Measurements from ENCODE around the gene PLEKHA7. TPM values are rescaled to one million over a fixed set of nuclear protein-coding genes. Genes with fewer than 3 reads are reported as not detected.
A peak's percentile ranks its signal among the peaks of the same experiment; 100 is the strongest.

PLEKHA7 gene
- total and polyA plus RNA-seq, 8 donors = 12.8 to 82.3 (median 46.6) TPM

DNA sequence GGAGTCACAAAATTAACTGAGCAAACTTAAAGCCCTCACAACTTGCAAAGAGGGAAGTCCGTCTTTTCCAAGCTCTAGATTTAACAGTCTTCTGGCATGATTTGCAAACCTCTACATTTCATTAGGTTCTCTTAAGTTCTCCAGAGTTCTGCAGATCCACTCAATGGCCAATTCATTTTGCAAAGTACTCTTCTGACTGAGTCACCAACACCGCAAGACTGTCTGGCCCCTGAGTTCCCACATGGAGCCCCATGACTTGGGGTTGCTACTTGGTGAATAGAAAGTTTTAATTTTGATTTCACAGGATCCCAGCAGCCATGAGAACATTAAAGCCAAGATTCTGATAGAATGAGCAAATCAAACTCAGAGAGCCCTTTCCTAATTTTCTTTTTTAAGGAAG lies 134.5 kb downstream of the PLEKHA7 start:
- H3K4me3 ChIP-seq = no peak overlapping the region
- no peak for DNase-seq
- TF ChIP-seq POLR2A (IDR thresholded peaks at IDR 0.05) (no peak), POLR2AphosphoS5 (IDR thresholded peaks at IDR 0.05) (no peak), EP300 (IDR thresholded peaks at IDR 0.05) (no peak)
- TF ChIP-seq, protein P1, sequence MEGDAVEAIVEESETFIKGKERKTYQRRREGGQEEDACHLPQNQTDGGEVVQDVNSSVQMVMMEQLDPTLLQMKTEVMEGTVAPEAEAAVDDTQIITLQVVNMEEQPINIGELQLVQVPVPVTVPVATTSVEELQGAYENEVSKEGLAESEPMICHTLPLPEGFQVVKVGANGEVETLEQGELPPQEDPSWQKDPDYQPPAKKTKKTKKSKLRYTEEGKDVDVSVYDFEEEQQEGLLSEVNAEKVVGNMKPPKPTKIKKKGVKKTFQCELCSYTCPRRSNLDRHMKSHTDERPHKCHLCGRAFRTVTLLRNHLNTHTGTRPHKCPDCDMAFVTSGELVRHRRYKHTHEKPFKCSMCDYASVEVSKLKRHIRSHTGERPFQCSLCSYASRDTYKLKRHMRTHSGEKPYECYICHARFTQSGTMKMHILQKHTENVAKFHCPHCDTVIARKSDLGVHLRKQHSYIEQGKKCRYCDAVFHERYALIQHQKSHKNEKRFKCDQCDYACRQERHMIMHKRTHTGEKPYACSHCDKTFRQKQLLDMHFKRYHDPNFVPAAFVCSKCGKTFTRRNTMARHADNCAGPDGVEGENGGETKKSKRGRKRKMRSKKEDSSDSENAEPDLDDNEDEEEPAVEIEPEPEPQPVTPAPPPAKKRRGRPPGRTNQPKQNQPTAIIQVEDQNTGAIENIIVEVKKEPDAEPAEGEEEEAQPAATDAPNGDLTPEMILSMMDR (IDR thresholded peaks at IDR 0.05) = no peak
- no peaks in the 10 kb centered on the region for H3K36me3 ChIP-seq
- intact Hi-C loops (cut with DNase I; ENCODE audit: low total_unique reads) = no loop called here
- peak overlapping the region in 4 of 5 donors; percentile 1 to 50 (median 12) for H3K27ac ChIP-seq
- no peaks in the 10 kb centered on the region for H3K27me3 ChIP-seq
- peaks cover 35 to 61% (median 46%) of the 10 kb centered on the region in 4 donors for H3K4me1 ChIP-seq
- H3K9me3 ChIP-seq = no peaks in the 10 kb centered on the region
- WGBS, 5 donors = 77 to 94% (median 86%) methylated on average over 2 of the region's 2 CpGs

DNA sequence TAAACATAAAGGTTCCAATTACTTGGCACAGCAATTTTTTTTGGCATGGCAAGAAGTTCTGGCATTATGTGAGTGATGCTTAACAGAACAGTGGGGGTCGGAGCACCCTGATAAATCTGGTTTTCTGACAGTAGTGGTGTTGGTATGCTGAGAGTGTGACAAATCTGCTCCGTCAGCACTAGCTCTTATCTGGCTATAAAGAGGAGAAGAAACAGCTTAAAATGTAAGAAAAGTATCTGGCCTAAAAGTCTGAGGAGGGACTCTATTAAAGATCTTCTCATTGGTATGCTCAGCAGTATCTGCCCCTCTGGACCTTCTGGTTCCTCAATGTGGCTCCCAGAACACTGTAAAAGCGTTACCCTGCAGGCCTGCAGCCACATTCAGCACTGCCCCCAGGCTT lies 137.4 kb downstream of the PLEKHA7 start:
- H3K9me3 ChIP-seq = no peaks in the 10 kb centered on the region
- intact Hi-C loops (cut with DNase I; ENCODE audit: low total_unique reads) = no loop called here
- no peaks in the 10 kb centered on the region for H3K27me3 ChIP-seq
- no peak overlapping the region for H3K4me3 ChIP-seq
- no peak for DNase-seq
- peaks cover 25 to 62% (median 36%) of the 10 kb centered on the region in 4 donors for H3K4me1 ChIP-seq
- no peak overlapping the region for H3K27ac ChIP-seq
- no peaks in the 10 kb centered on the region for H3K36me3 ChIP-seq
- TF ChIP-seq, protein P1 (IDR thresholded peaks at IDR 0.05) = no peak
- no peak for TF ChIP-seq EP300 (IDR thresholded peaks at IDR 0.05)
- no peak for TF ChIP-seq POLR2AphosphoS5 (IDR thresholded peaks at IDR 0.05)
- no peak for TF ChIP-seq POLR2A (IDR thresholded peaks at IDR 0.05)
- WGBS, 5 donors = 74 to 87% (median 79%) methylated on average over 3 of the region's 3 CpGs

DNA sequence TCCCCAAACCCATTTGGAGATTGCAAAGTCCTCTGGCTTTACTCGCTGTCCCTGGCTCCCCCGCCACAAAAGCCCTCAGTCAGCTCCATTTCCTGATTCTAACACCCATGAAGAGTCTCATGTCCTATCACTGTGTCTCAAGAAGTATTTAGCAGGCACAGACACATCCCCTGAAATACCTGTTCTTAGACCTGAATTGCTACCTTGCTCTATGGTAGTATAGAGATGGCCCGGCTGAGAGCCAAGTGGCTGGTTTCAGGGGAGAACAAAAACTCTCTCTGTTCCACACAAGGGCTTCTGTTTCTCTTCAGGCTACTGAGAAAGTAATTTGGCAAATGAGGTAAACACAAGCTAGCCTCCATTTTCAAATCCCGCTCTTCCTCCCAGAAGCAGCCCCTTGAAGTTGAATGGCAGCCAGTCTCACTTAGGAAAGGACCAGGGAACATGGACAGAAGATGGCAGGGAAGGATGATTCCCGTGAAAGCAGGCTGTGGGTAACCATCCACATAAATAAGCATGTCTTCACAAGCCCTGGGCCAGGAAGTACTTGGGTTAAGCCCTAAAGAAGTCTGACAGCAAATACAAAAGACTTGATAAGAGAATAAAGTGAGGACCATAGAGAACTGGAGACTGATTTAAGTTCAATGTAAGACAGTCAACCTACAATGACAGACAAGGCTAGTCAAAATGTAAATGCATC lies 138.0 kb downstream of the PLEKHA7 start:
- Histone ChIP-seq H3K4me1 (peaks cover 18 to 55% (median 30%) of the 10 kb centered on the region in 4 donors), H3K27ac (no peak overlapping the region), H3K9me3 (no peaks in the 10 kb centered on the region), H3K36me3 (no peaks in the 10 kb centered on the region), H3K27me3 (no peaks in the 10 kb centered on the region), H3K4me3 (no peak overlapping the region)
- no peak for DNase-seq
- intact Hi-C loops (cut with DNase I; ENCODE audit: low total_unique reads) = no loop called here
- no peak for TF ChIP-seq EP300 (IDR thresholded peaks at IDR 0.05)
- WGBS, 5 donors = 82 to 94% (median 89%) methylated on average over 5 of the region's 5 CpGs

DNA sequence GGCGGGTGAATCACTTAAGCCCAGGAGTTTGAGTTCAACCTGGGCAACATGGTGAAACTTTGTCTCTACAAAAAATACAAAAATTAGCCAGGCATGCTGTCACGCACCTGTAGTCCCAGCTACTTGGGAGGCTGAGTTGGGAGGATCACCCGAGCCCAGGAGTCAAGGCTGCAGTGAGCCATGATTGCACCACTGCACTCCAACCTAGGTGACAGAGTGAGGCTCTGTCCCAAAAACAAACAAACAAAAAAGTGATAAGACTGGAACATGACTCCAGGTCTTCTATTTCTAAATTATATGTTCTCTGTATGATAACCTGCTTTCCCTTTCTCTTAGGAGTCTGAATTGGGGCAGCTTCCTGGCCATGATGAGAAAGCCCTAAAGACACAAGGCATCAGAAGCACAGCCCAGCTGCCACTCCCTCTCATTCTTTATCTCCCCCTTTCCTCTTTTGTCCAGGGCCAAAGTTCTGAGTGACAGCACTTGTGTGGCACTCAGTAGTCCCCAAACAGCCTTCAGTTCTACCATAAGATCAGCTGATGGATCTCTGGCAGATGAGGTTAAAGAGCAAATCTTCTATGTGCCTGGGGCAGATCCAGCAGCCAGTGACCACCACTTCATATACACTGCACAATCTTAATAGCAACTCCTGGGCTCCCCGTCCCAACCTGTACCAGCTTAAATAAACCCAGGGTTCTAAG lies 139.8 kb downstream of the PLEKHA7 start:
- no peak for DNase-seq
- Histone ChIP-seq H3K4me3 (no peak overlapping the region), H3K9me3 (no peaks in the 10 kb centered on the region), H3K27me3 (no peaks in the 10 kb centered on the region), H3K27ac (no peak overlapping the region), H3K36me3 (peaks cover 0 to 9% (median 3%) of the 10 kb centered on the region in 4 donors), H3K4me1 (peaks cover 7 to 38% (median 14%) of the 10 kb centered on the region in 4 donors)
- TF ChIP-seq POLR2AphosphoS5 (IDR thresholded peaks at IDR 0.05) (no peak), POLR2A (IDR thresholded peaks at IDR 0.05) (no peak), EP300 (IDR thresholded peaks at IDR 0.05) (no peak)
- TF ChIP-seq, protein P1 (IDR thresholded peaks at IDR 0.05) = no peak
- intact Hi-C loops (cut with DNase I; ENCODE audit: low total_unique reads) = no loop called here
- 77 to 90% (median 81%) methylated on average over 4 of the region's 4 CpGs for WGBS, 5 donors
